HG02642 (cell line): ENCODE measurements around the gene NCOA1.
"Not testable (repeated sequence)": the region's sequence is repeated elsewhere in the genome, so short reads cannot be mapped to it uniquely, and the experiment has no call there.

Experiments
- ATAC-seq: cut with Tn5 transposase; IDR thresholded peaks from one replicate; pipeline ENCODE4 v1.9.1; 2021; ENCODE audit warnings: mild to moderate bottlenecking; ENCODE audit not compliant: unreplicated experiment, poor library complexity

The NCOA1 gene

DNA sequence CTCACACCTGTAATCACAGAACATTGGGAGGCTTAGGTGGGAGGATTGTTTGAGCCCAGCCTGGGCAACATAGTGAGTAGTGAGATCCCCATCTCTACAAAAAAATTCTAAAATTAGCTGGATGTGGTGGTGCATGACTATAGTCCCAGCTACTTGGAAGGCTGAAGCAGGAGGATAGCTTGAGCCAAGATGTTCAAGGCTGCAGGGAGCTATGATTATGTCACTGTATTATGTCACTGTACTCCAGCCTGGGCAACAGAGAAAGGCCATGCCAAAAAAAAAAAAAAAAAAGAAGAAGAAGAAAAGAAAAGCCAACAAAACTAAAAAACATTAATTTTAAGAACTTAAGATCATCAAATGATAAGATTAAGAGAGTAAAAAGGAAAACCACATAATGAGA is 17.4 kb upstream of the NCOA1 start:
- ATAC-seq, result no peak

DNA sequence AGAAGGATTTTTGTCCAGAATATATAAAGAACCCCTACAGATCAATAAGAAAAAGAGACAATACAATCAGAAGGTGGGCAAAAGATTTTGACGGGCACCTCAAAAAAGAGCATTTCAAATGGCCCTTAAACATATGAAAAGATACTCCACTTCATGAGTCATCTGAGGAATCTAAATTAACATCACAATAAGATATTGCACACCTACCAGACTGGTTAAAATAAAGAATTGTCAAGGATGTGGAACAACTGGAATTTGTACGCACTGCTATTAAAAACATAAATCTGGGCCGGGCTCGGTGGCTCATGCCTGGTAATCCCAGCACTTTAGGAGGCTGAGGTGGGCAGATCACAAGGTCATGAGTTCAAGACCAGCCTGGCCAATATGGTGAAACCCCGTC is 17.0 kb upstream of the NCOA1 start:
- ATAC-seq, result no peak

DNA sequence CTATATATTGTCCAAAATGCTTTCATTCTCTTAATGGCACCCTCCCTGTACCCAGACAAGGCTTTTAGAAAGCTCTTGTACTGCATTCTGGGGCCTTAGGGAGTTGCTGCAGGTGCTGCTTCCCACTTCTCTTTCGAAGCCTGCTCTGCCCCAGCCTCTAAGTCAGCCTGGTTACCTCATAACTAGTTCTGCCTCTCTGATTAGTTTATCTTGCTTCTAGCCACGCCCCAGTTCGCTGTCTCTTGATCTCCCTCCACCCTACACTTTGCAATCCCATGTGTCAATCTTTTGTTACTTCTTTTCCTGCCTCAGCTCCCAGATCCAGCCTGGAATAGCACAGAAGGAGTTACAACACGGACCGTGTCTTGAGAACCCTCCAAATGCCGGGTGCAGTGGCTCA is 13.8 kb upstream of the NCOA1 start:
- no peak for ATAC-seq

DNA sequence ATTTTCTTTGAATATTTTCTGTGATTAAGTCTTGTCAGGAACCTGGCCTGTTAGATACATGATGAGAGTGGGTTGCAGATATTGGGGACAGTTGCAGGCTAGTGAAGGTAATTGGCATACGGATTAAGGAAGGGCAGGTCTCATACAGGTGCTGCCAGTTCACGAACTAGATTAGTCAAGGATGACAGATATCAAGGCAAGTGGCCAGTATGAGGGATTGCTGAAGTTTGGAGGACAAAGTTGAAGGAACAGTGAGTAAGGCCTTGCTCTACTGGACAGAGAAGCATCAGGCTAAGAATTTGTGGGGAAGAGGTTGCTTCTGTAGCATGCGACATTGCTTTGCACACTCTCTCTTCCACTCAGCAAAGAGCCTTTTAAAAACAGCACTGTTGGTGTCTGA is 12.8 kb upstream of the NCOA1 start:
- no peak for ATAC-seq

DNA sequence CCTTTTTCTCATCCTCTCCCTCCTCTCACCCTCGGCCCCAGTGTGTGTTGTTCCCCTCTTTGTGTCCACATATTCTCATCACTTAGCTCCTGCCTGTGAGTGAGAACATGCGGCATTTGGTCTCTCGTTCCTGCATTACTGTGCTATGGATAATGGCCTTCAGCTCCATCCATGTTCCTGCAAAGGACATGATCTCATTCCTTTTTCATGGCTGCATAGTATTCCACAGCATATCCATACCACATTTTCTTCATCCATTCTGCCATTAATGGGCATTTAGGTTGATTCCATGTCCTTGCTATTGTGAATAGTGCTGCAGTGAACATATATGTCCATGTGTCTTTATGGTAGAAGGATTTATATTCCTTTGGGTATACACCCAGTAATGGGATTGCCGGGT is 10.8 kb upstream of the NCOA1 start:
- no peak for ATAC-seq

DNA sequence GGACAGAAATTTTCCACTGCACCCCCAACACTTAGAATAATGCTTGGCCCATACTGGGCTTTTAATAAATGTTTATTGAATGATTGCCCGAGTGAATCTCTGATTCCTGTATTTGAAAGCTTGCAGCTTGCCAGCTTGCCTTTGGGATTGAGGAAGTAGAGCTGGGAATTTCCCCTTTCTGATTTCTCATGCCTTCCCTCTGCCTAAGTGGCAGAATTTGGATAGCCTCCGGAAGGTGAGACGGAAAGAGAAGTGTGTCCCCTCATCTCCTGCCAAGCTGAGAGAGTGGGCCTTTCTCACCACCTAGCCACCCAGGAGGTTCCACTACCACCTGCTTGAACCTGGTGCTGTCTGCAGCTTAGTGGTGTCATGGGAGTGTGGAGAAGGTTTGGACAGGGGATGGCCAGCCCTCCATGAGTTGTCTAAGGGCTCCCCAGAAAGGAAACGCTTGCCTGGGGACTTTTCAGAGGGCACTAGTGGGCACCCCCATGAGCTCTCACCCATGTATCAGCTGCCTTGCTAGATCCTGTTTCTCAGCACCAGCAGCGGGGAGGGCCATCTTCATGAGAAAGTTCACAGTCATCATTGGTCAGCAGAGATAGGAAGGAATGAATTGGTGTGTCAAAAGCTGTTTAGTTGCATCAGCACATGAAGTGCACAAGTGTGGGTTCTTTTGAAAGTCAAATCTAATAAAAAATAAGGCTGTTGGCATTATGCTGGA is 8.6 kb upstream of the NCOA1 start:
- ATAC-seq, result no peak

DNA sequence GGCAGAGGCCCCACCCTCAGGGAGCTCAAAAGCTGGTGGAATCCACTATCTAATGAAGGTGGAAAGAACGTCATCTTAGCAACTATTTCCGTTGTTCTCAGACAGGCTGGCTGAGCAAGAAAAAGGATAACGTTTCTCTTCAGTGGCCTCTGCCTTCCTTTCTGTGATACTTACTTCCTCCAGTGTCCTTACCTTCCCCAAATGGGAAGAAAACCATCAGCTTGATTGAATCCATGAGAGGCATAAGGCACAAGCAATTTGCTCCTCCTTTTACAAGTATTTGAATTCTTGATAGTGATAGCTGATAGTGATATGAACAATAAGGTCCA is 8.1 kb upstream of the NCOA1 start:
- no peak for ATAC-seq

DNA sequence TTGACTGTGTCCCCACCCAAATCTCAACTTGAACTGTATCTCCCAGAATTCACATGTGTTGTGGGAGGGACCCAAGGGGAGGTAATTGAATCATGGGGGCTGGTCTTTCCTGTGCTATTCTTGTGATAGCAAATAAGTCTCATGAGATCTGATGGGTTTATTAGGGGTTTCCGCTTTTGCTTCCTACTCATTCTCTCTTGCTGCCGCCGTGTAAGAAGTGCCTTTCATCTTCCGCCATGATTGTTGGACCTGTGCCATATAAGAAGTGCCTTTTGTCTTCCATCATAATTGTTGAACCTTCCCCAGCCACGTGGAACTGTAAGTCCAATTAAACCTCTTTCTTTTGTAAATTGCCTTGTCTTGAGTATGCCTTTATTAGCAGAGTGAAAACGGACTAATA is 6.4 kb upstream of the NCOA1 start:
- ATAC-seq, result not testable (repeated sequence)

DNA sequence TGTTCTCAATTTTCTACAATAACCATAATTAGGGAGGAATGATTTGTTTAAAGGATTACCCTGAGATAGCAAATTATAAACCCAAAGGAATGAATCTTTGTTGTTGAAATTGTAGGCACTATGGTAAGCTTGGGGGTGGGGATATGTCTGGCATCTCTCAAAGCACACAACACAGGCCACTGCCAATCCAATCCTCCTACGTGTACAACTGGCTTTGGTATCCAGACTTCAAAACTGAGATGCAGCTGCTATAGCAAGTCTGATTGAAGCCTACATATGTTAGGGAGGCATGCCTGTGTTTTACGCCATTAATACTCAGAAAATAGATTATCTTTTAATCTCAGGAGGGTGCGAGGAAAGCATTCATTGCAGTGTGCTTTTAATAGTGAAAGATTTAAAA is 5.9 kb upstream of the NCOA1 start:
- ATAC-seq, result no peak

DNA sequence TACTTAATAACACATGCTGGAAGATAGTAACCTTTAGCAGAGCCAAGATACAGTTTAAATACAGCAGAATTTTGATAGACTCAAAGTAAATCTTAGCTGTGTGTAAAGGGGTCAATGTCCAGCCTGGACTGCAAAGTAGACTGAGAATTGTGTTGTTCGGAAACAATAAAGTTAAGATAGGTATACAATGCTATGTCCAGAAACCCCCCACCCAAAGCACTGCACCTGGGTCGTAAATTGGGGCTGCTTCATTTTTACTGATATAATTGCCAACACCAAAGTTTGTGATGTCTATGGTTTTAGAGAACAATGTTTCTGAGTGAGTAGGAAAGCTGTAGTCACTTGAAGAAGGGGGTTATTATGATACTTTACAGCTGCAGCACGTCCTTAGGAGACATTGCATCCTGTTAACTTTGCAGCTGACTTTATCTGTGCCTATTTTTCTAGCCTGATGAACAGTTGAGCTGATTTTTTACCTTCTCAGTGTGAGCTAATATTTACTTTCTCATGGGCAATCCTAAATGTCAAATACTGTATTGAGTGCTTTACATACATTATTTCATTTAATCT is 4.3 kb upstream of the NCOA1 start:
- no peak for ATAC-seq

DNA sequence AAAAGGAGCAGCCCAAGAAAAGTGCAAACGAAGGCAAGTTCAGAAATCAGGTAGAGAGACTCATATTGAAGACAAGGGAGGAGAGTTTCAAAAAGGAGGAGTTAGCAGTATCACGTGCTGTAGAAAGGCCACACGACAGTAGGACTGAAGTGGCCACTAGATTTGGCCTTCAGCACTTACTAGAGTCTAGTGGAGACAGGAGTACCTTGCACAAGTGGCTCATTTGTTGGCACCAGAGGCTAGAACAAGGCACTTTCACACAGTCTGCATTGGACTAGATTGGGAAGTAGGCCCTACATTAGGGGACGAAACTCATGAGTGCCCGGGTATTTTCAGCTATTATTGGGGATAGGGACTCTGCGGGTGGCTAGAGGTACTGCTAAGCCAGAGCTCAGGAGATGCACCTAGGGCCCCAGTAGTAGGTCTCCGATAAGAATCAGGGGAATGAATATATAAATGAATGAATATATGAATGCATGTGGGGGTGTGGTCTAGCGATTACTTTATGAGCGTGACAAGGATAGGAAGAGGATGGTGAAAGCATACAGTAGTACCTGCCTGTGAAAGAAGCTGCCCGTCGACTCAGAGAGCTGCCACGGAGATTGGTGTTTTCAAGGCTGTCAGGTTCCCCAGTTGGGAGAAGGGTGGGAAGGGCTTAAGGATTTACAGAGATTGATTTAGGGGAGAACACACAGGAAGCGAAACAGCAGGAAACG is 1.4 kb upstream of the NCOA1 start:
- no peak for ATAC-seq

DNA sequence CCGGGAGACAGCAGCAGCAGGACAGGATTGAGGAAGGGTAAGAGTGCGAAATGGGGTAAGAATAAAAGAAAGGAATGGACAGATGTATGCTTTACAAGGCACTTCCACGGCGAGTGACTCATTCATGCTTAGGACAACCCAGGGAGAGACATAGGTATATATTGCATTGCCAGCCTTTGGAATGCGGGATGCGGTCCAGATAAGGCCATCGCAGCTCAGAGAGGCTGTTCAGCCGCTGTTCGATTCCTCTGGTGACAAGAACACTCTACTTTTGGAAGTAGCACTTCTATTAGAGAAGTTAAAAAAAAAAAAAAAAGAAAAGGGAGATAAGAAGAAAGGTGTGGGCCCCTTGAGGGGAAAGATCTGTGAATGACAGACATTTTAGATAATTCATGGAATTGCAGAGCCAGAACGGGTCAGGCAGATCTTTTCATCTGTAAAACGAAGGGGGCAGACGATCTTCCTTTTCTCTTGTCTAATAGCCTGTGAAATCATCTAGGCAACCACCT is 819 bp upstream of the NCOA1 start:
- no peak for ATAC-seq

DNA sequence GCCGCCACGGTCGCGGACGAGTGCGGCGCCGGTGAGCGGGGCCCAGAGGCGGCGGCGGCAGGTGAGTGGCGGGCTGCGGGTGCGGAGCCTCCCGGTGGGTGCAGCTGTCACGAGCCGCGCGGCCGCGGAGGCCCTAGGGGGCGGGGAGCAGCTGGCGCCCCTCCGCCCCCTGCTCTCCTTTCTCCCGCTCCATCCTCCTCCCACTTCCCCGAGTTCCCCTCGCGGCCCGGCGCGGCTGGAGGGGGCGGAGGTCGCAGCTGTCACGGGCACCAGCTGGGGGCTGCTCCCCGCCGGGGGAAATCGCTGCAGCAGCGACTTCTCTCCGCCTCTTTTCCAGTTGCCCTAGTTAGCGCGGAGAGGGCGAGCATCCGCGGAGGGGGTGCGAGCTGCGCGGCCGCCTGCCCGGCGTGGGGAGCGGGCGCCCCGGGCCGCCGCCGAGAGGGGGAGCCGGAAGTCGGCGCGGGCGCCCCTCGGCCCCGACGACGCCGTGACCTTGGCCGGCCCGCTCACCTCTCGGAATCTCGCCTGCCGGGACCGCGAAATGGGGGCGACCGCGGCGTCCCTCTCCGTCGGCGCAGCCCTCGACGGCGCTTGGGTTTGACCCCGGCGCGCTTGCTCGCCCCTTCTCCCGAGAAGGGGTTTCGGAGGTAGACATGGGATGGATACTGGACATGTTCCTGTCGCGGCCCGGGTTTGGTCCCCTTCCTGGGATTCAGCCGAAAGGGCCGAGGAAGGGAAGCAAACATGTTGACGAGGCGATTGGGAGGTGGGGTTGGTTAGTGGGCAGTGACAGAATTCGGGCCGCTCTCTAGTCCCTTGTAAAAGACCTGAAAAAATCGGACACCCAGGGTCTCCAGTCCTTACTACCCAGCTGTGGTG is 727 bp downstream of the NCOA1 start:
- peak; percentile 53 for ATAC-seq

DNA sequence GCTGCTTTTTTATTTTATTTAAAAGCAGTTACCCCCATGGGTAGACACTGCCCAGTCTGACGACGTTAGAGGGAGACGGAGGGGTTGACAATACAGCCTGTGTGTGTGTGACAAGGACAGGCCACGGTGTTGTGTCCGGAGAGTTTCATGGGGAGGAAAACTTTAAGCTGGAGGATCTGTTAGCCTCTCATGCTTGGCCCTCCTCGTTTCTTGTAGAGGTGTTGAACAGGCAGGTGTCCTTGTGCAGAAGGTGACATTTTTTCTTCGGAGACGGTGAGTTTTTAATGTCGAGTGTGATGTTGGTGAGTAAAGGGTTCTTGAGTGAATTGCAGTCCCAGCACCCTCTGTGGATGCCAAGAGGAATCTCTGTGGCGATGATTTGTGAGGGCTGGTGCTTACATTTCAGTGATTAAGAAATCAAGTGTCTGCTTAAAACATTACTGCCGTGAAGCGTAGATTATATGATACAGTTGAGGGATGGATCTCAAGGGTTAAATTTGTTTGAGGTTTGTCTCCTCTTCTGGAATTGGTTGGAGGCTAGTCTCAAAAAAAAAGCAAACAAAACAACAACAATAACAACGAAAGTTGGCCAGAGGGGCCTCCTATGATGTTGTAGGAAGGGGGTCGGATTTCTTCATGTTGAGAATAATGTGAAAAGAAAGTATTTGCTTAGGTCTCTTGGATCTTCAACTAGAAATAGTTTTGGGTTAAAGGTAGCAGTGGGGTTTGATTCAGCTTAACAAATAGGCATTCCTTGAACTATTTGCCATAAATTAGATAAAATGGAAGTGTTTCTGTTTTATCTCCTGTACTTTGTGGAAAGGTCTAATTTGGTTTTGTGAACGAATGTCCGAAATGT is 1.6 kb downstream of the NCOA1 start:
- ATAC-seq, result no peak

DNA sequence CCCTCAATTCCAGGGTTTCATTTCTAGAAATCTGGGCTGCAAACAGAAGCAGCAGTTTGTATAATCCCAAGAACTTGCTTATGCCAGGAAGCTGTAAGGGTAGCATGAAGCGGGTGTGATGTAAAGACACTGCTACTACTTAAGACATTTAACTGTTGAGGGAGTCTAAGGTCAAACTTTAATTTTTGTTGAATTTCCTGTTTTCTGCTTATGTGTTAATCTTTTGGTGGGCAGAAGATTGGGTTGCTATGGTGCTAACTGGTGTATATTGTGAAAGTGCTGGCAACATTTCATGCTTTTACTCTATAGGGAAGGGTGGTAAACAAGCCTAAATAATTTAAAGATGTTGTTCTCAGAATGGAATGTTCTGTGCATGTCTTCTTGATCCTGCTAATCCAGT is 2.7 kb downstream of the NCOA1 start:
- ATAC-seq, result no peak

DNA sequence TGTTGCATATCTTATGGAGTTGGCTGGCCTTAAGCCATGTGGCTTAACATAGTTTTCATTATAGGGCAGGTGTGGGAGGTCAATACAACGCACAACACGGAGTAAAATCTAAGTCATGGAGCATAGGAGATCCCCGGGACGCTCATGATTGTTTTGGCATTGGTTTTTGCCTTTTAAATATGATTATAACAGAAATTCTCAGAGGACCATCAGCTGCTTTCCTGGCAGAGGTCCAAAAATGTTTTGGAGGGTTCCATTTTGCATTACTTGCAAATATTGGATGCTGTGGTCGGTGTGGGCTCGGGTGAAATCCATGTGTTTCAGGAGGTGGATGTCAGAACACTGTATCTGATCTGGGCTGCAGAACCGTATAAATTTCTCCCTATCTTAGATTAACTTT is 3.4 kb downstream of the NCOA1 start:
- ATAC-seq, result no peak

DNA sequence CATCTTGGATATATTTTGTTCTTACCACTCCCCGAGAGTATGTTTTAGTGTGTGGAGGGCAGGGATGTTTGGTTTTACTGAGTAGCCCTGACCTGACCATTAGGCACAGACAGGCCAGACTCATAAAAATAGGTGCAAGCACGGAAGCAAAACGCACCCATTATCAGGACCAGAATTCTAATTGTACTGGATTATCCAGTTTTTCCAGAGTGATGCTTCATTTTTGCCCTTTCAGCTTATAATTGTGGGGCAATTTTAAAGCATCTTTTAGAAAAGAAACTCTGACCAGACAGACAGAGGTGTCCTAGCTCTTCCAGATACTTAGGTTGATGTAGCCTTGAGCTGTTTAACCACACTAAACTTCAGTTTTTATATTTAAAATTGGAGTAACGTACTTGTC is 4.4 kb downstream of the NCOA1 start:
- ATAC-seq, result no peak

DNA sequence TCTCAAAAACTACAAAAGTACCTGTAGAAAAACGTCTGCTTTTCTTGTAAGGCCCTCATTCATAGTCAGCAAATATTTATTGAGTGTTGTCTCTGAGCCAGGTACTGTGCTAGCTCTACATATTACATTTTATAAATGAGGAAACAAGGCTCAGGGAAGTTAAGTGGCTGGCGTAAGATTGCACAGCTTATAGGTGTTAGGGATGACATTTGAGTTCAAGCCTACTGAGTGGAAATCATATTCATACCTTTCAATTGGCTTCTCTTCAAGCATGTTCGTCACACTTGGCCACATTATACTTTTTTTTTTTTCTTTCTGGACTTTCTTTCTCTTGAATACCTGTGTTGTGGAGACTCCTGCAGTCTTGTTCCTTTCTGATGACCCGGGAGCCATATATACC is 5.9 kb downstream of the NCOA1 start:
- no peak for ATAC-seq

DNA sequence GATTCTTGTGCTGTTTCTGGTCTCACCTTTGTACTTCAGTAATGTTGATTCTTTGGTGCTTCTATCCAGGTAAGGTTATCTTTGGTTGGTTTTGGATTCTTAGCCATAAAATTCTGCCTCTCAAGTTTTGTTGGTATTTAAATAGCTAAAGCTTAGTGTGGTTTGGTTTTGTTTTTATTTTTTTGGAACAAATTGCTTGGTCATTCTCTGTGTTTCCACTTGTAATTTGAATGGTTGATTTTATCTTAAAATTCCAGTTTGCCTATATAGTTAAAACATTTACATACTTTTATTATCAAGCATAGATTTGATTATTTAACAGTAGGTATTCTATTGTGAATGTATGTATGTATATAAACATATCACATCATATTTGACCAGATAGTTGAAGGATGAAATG is 6.6 kb downstream of the NCOA1 start:
- ATAC-seq, result no peak

DNA sequence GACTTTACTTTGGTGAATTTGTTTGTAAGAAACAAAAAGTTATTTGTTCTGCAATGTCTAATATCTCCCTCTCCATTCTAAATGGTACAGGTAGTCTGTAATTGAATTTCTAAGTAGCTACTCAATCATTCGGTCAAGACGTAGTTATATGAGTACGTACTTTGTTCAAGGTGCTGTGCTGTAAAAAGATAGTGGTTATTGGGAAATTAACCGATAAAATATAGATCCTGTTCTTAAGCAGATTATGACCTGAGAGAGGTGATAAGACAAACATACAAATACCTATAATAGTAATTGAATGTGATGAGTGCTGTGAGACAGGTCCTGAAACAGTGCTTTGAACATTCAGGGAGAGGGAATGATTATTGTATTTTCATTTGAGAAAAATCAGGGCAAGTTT is 7.1 kb downstream of the NCOA1 start:
- ATAC-seq, result no peak
